GM13977 (cell line): ENCODE results near the gene SDHAF4.

Experiments used
- DNase-seq: peaks from one replicate; pipeline ENCODE4 v3.0.0; 2012; ENCODE audit warnings: low spot score
- CTCF ChIP-seq: IDR thresholded peaks from 2 replicates; pipeline ENCODE4 v1.5.1; 2012; ENCODE audit warnings: mild to moderate bottlenecking, control low read depth; ENCODE audit not compliant: insufficient read depth; ENCODE audit errors: extremely low read depth, missing control alignments
- in situ Hi-C: fragments of 300-500 bp; cut with MboI; formaldehyde crosslinking; loops from one replicate; pipeline ENCODE4 v1.12.0; 2022; ENCODE audit warnings: low sequenced_read_pairs, low pct_unique_long_range_greater_than_20kb, mixed read lengths, inconsistent platforms; ENCODE audit not compliant: unreplicated experiment

SDHAF4 gene

GRCh38 chr6:70531133-70531532, 35.6 kb upstream of the SDHAF4 start:
- TF ChIP-seq CTCF, result no peak
- in situ Hi-C loops, result loop anchor here (25.0 kb wide), 1 partner anchor 331 kb away; no protein-coding TSS in a partner anchor
- DNase-seq, result no peak

GRCh38 chr6:70537266-70537665, 29.5 kb upstream of the SDHAF4 start:
- TF ChIP-seq CTCF, result no peak
- no peak for DNase-seq
- in situ Hi-C loops, result loop anchor here (25.0 kb wide), 1 partner anchor 325 kb away; no protein-coding TSS in a partner anchor

- peak; percentile 40 for DNase-seq
- in situ Hi-C loops, result loop anchor here (25.0 kb wide), 1 partner anchor 324 kb away; no protein-coding TSS in a partner anchor
- no peak for TF ChIP-seq CTCF
Measured at GRCh38 chr6:70538376-70538775, 28.4 kb upstream of the SDHAF4 start.

- DNase-seq, result no peak
- in situ Hi-C loops, result loop anchor here (25.0 kb wide), 1 partner anchor 315 kb away; no protein-coding TSS in a partner anchor
Measured at GRCh38 chr6:70547313-70547712, 19.4 kb upstream of the SDHAF4 start.

GRCh38 chr6:70547905-70548304, 18.8 kb upstream of the SDHAF4 start:
- in situ Hi-C loops, result loop anchor here (25.0 kb wide), 1 partner anchor 314 kb away; no protein-coding TSS in a partner anchor
- TF ChIP-seq CTCF, result no peak
- no peak for DNase-seq

More at GRCh38 chr6:70547313-70547712, 19.4 kb upstream of the SDHAF4 start:
- peak; percentile 44 for TF ChIP-seq CTCF

GRCh38 chr6:70549327-70549726, 17.4 kb upstream of the SDHAF4 start:
- no peak for DNase-seq
- TF ChIP-seq CTCF, result no peak
- in situ Hi-C loops, result loop anchor here (25.0 kb wide), 1 partner anchor 313 kb away; no protein-coding TSS in a partner anchor
